Loucy (cell line): ENCODE measurements around the gene P2RX1.

Experiments used
- H2AFZ ChIP-seq: fragments of 200-600 bp; sonication (generic); 2 replicates; pipeline ENCODE4 v1.6.0; 2016; ENCODE audit warnings: antibody characterized with exemption, mild to moderate bottlenecking, low read length, moderate library complexity
- H3F3A ChIP-seq: fragments of 200-600 bp; 2 replicates; pipeline ENCODE4 v1.6.0; 2016; ENCODE audit warnings: antibody characterized with exemption, low read depth, mild to moderate bottlenecking
- H3K27me3 ChIP-seq: fragments of 200-600 bp; sonication (generic); 2 replicates; pipeline ENCODE4 v1.6.1; 2014; ENCODE audit warnings: low read length, mild to moderate bottlenecking; ENCODE audit not compliant: insufficient read depth, poor library complexity, severe bottlenecking
- H3K36me3 ChIP-seq: fragments of 200-600 bp; sonication (generic); 2 replicates; pipeline ENCODE4 v1.6.1; 2016; ENCODE audit warnings: low read length; ENCODE audit not compliant: insufficient read depth
- H3K4me1 ChIP-seq: fragments of 200-600 bp; sonication (generic); 2 replicates; pipeline ENCODE4 v1.5.1; 2014; ENCODE audit warnings: low read length, mild to moderate bottlenecking; ENCODE audit not compliant: insufficient read depth, poor library complexity, severe bottlenecking
- H3K4me2 ChIP-seq: fragments of 200-600 bp; sonication (generic); 2 replicates; pipeline ENCODE4 v1.6.0; 2014; ENCODE audit warnings: antibody characterized with exemption, low read length, low read depth, mild to moderate bottlenecking; ENCODE audit not compliant: poor library complexity, severe bottlenecking
- H3K4me3 ChIP-seq: fragments of 200-600 bp; sonication (generic); 2 replicates; pipeline ENCODE4 v1.5.1; 2014; ENCODE audit warnings: low read length, mild to moderate bottlenecking, mixed read lengths; ENCODE audit not compliant: poor library complexity, severe bottlenecking
- H3K79me2 ChIP-seq: fragments of 200-600 bp; sonication (generic); 2 replicates; pipeline ENCODE4 v1.6.1; 2014; ENCODE audit warnings: low read length; ENCODE audit not compliant: insufficient read depth
- H3K9ac ChIP-seq: fragments of 200-600 bp; sonication (generic); 2 replicates; pipeline ENCODE4 v1.6.0; 2014; ENCODE audit warnings: mild to moderate bottlenecking, low read depth, low read length, moderate library complexity; ENCODE audit not compliant: poor library complexity, severe bottlenecking
- H3K9me2 ChIP-seq: fragments of 200-600 bp; sonication (generic); replicated peaks from 2 replicates; pipeline ENCODE4 v1.6.1; 2016; ENCODE audit warnings: low read depth, low read length, mixed read lengths
- H3K9me3 ChIP-seq: fragments of 200-600 bp; sonication (generic); 2 replicates; pipeline ENCODE4 v1.6.1; 2014; ENCODE audit warnings: mild to moderate bottlenecking, antibody characterized with exemption, low read length, low read depth; ENCODE audit not compliant: insufficient read depth
- H4K20me1 ChIP-seq: fragments of 200-600 bp; sonication (generic); 2 replicates; pipeline ENCODE4 v1.6.0; 2014; ENCODE audit warnings: antibody characterized with exemption, low read length, mild to moderate bottlenecking; ENCODE audit not compliant: insufficient read depth, poor library complexity, severe bottlenecking
- CTCF ChIP-seq: fragments of 200-600 bp; sonication (generic); conservative IDR thresholded peaks from 2 replicates; pipeline ENCODE4 v1.5.1; 2014; ENCODE audit warnings: mild to moderate bottlenecking, antibody characterized with exemption, low read length
- EZH2phosphoT487 ChIP-seq: fragments of 200-600 bp; IDR thresholded peaks from 2 replicates; pipeline ENCODE4 v1.6.1; 2018; ENCODE audit warnings: antibody characterized with exemption, mild to moderate bottlenecking, moderate library complexity, borderline replicate concordance

Gene P2RX1

GRCh38 chr17:3935825-3936355 is 19.6 kb upstream of the P2RX1 start:
- H3K9ac ChIP-seq, result no peak overlapping the region
- H3K4me1 ChIP-seq, result no peaks in the 10 kb centered on the region
- peaks cover 63% of the 10 kb centered on the region; the same call in 1 of the 2 replicates for H3K36me3 ChIP-seq
- no peaks in the 10 kb centered on the region for H3K9me2 ChIP-seq
- no peak overlapping the region for H2AFZ ChIP-seq
- H3K9me3 ChIP-seq, result no peaks in the 10 kb centered on the region
- no peaks in the 10 kb centered on the region for H3F3A ChIP-seq
- H3K79me2 ChIP-seq, result no peaks in the 10 kb centered on the region
- peaks cover 3% of the 10 kb centered on the region for H4K20me1 ChIP-seq
- no peak overlapping the region for H3K4me2 ChIP-seq
- H3K4me3 ChIP-seq, result no peak overlapping the region
- TF ChIP-seq EZH2phosphoT487 (no peak), CTCF (no peak)
- no peaks in the 10 kb centered on the region for H3K27me3 ChIP-seq

- Histone ChIP-seq H3K9me3 (no peaks in the 10 kb centered on the region), H3K36me3 (peaks cover 58% of the 10 kb centered on the region; the same call in 1 of the 2 replicates), H2AFZ (no peak overlapping the region), H3K79me2 (no peaks in the 10 kb centered on the region), H3K4me1 (no peaks in the 10 kb centered on the region), H3K9me2 (no peaks in the 10 kb centered on the region), H3F3A (no peaks in the 10 kb centered on the region), H3K27me3 (no peaks in the 10 kb centered on the region), H3K4me3 (no peak overlapping the region), H3K4me2 (no peak overlapping the region), H4K20me1 (peaks cover 3% of the 10 kb centered on the region), H3K9ac (no peak overlapping the region)
- TF ChIP-seq CTCF (peak; percentile 72), EZH2phosphoT487 (no peak)
Observed at GRCh38 chr17:3935140-3935542, 18.9 kb upstream of the P2RX1 start.

- Histone ChIP-seq H3K9ac (no peak overlapping the region), H3F3A (no peaks in the 10 kb centered on the region), H4K20me1 (no peaks in the 10 kb centered on the region), H3K79me2 (no peaks in the 10 kb centered on the region), H3K4me2 (no peak overlapping the region), H3K9me2 (no peaks in the 10 kb centered on the region), H3K4me3 (no peak overlapping the region), H3K9me3 (no peaks in the 10 kb centered on the region), H2AFZ (no peak overlapping the region), H3K36me3 (peaks cover 51% of the 10 kb centered on the region; the same call in 1 of the 2 replicates), H3K27me3 (no peaks in the 10 kb centered on the region), H3K4me1 (no peaks in the 10 kb centered on the region)
- TF ChIP-seq EZH2phosphoT487 (no peak), CTCF (no peak)
Observed at GRCh38 chr17:3929764-3930163, 13.5 kb upstream of the P2RX1 start.
